ENCODE data around the gene TMEM109. TPM values are rescaled to one million over a fixed set of nuclear protein-coding genes. Genes with fewer than 3 reads are reported as not detected.

TMEM109 gene
- total RNA-seq, 3 donors from 2014 or later, result 77.6 to 112 (median 77.7) TPM

GRCh38 chr11:60944490-60945294 lies 30.7 kb downstream of the TMEM109 start:
- intact Hi-C loops (cut with DNase I; ENCODE audit: low total_unique reads), result no loop called here
- DNase-seq (ENCODE audit: low spot score in 2 of 2), result no peak
- Histone ChIP-seq H3K9me3 (no peaks in the 10 kb centered on the region), H3K4me1 (peaks cover 0 to 8% of the 10 kb centered on the region in 2 donors), H3K27me3 (no peaks in the 10 kb centered on the region), H3K27ac (no peak overlapping the region), H3K36me3 (no peaks in the 10 kb centered on the region), H3K4me3 (no peak overlapping the region)
- TF ChIP-seq POLR2AphosphoS5 (IDR thresholded peaks at IDR 0.05), result no peak
- no peak for TF ChIP-seq CTCF (IDR thresholded peaks at IDR 0.05)
- no peak for TF ChIP-seq POLR2A (IDR thresholded peaks at IDR 0.05)

- no peak for TF ChIP-seq POLR2AphosphoS5 (IDR thresholded peaks at IDR 0.05)
- TF ChIP-seq CTCF (IDR thresholded peaks at IDR 0.05), result no peak
- TF ChIP-seq POLR2A (IDR thresholded peaks at IDR 0.05), result no peak
- no peak for DNase-seq (ENCODE audit: low spot score in 2 of 2)
- H3K27ac ChIP-seq, result no peak overlapping the region
- H3K36me3 ChIP-seq, result no peaks in the 10 kb centered on the region
- H3K9me3 ChIP-seq, result no peaks in the 10 kb centered on the region
- no peaks in the 10 kb centered on the region for H3K27me3 ChIP-seq
- intact Hi-C loops (cut with DNase I; ENCODE audit: low total_unique reads), result no loop called here
- H3K4me3 ChIP-seq, result no peak overlapping the region
- peaks cover 0 to 8% of the 10 kb centered on the region in 2 donors for H3K4me1 ChIP-seq
These were observed 31.3 kb downstream of the TMEM109 start for GRCh38 chr11:60945295-60945667.

GRCh38 chr11:60946601-60947264 lies 32.8 kb downstream of the TMEM109 start:
- no peak for DNase-seq (ENCODE audit: low spot score in 2 of 2)
- Histone ChIP-seq H3K4me3 (no peak overlapping the region), H3K27me3 (no peaks in the 10 kb centered on the region), H3K4me1 (peaks cover 0 to 8% of the 10 kb centered on the region in 2 donors), H3K9me3 (no peaks in the 10 kb centered on the region), H3K27ac (no peak overlapping the region), H3K36me3 (no peaks in the 10 kb centered on the region)
- TF ChIP-seq POLR2A (IDR thresholded peaks at IDR 0.05) (no peak), POLR2AphosphoS5 (IDR thresholded peaks at IDR 0.05) (no peak), CTCF (IDR thresholded peaks at IDR 0.05) (no peak)
- intact Hi-C loops (cut with DNase I; ENCODE audit: low total_unique reads), result no loop called here

- no peak for DNase-seq (ENCODE audit: low spot score in 2 of 2)
- no peak for TF ChIP-seq POLR2A (IDR thresholded peaks at IDR 0.05)
- TF ChIP-seq POLR2AphosphoS5 (IDR thresholded peaks at IDR 0.05), result no peak
- TF ChIP-seq CTCF (IDR thresholded peaks at IDR 0.05), result no peak
- no peaks in the 10 kb centered on the region for H3K27me3 ChIP-seq
- no peaks in the 10 kb centered on the region for H3K9me3 ChIP-seq
- intact Hi-C loops (cut with DNase I; ENCODE audit: low total_unique reads), result no loop called here
- H3K27ac ChIP-seq, result no peak overlapping the region
- H3K36me3 ChIP-seq, result no peaks in the 10 kb centered on the region
- peaks cover 0 to 3% of the 10 kb centered on the region in 2 donors for H3K4me1 ChIP-seq
- H3K4me3 ChIP-seq, result no peak overlapping the region
These were observed 33.7 kb downstream of the TMEM109 start for GRCh38 chr11:60947700-60948099.

- Histone ChIP-seq H3K9me3 (no peaks in the 10 kb centered on the region), H3K27me3 (no peaks in the 10 kb centered on the region), H3K36me3 (no peaks in the 10 kb centered on the region), H3K4me1 (peaks cover 0 to 4% of the 10 kb centered on the region in 2 donors), H3K4me3 (no peak overlapping the region), H3K27ac (no peak overlapping the region)
- DNase-seq (ENCODE audit: low spot score in 2 of 2), result no peak
- intact Hi-C loops (cut with DNase I; ENCODE audit: low total_unique reads), result no loop called here
- TF ChIP-seq POLR2AphosphoS5 (IDR thresholded peaks at IDR 0.05) (no peak), POLR2A (IDR thresholded peaks at IDR 0.05) (no peak), CTCF (IDR thresholded peaks at IDR 0.05) (no peak)
These were observed 34.3 kb downstream of the TMEM109 start for GRCh38 chr11:60948250-60948649.
